ENCODE measurements around the gene PGM5.

PGM5 gene

GRCh38 chr9:68541568-68541967 lies 185.2 kb downstream of the PGM5 start:
- DNase-seq = no peak

- no peak for DNase-seq
Observed at GRCh38 chr9:68545033-68545705, 188.8 kb downstream of the PGM5 start.

- DNase-seq = no peak
Observed at GRCh38 chr9:68546596-68547390, 190.4 kb downstream of the PGM5 start.

DNA sequence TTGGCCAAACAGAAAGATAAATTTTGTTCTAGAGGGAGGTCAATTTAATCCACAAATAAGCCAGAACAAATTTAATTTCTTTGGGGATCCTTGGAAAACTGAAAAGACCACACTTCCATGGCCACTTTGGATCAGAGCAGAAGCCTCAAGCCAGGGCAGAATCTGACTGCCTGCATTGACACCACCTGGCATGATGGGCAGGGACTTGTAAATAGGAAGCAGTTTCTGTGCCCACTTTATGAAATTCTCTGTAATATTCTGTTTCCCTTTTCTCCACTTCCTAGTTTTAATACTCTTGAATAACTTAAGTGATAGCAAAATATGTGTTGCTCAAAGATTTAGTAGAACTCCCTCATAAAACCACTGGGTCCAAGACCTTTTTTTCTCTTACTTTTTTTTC lies 191.0 kb downstream of the PGM5 start:
- no peak for DNase-seq

- no peak for DNase-seq
Observed at GRCh38 chr9:68548241-68548640, 191.8 kb downstream of the PGM5 start.

GRCh38 chr9:68551191-68551590 lies 194.8 kb downstream of the PGM5 start:
- DNase-seq = no peak

DNA sequence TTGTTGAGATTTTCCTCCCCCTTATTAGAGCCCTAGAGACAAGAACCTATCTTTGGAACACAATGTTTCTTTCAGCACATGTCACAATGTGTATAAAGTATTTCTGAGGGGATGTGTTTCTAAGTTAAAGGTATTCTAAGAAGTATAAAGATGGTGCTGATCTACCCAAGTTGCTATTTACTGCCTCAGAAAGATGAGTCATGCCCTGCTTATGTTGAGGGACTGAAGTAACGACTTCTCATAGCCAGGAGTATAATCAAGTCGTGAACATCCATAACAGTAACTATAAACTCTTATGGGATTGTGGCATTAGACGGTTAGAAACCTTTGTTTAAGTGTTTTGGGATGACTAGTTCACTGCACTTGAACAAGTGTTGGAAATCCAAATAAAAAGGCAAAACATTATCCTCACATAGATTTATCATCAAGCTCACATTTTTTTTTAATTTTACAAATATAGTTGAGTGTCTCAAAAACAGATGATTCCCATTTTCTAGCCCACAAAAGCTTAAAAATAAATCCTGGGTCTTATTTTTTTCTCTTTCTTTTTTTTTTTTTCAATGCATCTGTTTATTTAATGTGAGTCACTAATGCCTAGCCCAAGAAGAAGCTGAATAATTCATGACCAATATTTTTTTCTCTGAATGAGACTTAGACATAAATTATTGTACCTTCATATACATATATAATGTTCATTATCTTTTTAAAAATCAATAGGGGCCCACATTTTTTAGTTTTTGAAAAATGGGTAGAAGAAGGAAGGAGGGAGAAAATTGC lies 196.5 kb downstream of the PGM5 start:
- no peak for DNase-seq

DNA sequence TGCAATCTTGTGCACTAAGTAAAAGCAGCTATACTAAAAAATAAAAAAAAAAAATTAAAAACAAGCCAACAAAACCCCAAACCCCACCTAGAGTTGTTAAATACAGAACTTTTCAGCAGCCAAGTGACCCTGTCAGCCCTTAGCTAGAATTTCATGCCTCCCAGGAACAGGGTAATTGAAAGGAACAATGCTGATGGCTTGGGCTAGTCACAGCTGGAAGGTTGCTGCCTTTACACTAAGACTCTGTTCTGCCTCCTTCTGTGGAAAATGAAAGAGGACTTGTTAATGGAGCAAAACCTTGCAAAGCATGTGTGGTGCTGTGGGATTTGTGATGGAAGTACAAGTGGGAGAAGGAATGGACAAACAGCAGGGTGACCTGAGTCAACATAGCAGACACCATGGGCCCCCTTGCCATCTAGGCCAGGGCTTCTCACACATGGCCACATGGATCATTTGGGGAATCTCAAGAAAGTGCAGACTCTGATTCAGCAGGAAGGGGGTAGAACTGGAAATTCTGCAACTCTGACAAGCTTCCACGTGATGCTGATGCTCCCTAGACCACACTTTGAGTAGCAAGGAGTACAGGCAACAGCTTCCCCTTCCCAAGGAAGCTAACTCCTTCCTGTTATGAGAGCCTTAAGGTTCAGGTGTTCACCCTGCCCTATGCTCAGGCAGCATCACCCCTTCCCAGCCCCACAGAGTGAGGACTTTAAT lies 199.2 kb downstream of the PGM5 start:
- no peak for DNase-seq

GRCh38 chr9:68558545-68558944 lies 202.1 kb downstream of the PGM5 start:
- no peak for DNase-seq

DNA sequence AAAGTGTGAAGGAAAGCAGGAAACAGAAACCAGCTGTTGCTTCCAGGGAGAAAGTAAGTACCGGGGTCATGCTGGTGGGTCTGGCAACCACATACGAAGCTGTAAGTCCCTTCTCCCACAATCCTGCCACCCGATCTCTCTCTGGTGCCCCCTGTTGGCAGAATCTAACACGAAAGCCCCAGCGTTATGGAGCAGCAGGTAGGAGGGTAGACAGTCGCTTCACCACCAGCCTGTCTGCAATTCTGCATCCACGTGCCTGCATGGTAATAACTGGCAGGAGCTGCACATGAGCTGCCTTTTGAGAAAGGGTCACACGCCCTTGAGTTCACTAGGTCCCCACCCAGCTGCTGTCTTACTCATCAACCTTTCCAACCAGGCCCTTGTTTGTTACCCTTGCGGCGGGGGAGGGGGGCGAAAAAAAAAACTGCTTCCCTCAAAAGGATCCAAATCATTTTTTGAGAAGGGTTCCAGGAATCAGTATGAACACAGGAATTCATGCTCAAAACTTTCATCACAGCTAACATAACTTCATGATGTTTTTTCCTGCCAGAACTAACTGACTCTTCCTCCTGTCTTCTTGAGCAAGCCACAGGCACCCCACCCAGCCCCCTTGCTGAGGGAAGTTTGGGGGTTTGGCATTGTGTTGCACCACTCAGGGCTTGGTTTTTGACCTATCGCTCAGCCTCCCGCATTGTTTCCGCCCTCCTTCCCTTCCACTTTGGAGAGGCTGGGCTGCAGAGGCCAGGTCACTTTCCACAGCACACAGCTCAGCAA lies 203.8 kb downstream of the PGM5 start:
- DNase-seq = no peak

DNA sequence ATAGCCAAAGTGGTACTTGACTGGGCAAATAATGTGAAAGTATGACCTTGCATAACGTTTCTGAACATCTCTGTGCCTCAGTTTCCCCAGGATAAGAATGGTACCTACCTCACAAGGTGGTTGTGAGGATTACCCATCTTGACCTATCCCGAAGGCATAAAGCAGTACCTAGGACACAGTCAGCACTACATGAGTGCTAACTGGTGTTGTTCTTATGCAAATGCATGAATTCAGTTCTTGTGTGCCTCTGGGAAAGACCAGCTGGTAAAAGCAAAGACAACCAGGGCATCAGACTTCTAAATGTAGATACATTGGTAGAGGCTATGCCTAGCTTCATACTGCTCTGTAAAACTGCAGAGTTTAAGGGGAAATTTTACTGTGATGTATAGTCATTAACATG lies 206.1 kb downstream of the PGM5 start:
- no peak for DNase-seq

- DNase-seq = no peak
Observed at GRCh38 chr9:68567565-68567964, 211.2 kb downstream of the PGM5 start.

DNA sequence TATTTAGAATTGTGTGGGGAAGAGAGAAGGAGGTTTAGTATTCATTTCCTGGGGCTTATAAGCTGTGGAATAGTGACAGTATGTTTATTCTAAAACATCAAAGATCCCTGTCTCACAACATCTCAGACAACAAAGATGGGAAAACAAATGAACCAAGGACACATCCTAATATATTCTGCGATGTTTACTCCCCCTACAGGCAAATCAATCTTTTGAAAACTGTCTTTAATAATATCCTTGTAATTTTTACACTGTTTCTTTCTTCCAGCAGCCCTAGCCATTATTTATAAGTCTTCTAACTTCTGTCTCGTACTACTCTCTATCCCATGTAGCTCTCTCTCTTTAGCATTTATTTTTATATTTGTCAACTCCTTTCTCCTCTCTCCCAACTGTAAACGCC lies 217.7 kb downstream of the PGM5 start:
- DNase-seq = no peak

- no peak for DNase-seq
Observed at GRCh38 chr9:68575817-68576216, 219.4 kb downstream of the PGM5 start.

DNA sequence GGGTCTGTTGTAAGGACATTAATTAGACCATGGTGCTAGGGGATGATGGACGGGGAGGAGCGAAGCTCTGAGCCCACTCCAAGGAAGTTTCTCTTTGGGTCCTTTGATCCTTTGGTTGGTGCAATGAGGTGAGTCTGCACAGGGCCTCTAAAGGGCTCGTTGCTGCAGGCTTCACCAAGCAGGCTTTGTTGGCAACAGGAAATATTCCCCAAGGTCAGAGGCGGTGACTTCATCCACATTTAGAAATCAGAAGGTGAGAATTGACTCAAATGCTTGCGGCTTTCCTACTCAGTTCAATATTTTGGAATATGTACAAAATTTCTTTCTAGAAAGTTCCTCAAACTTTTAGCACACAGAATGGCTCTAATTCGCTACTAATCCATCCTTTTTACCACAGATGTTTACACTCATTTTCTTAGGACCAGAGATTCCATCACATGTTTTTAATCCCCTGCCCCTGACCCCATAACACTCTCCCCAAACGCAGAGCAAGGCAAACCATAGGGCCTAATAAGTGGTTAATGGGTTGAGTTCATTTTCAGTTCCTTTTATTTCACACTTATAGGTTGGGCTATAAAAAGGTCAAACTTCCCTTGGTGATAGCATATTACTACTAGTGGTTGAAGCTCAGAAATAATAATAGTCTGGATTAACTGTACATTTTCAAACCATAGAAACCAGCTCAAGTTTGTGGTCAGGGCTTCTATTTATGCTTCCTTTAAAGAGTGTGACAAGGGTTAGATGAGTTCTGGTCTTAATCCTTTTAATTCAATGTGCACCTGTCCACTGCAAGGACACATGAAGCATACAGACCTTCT lies 221.6 kb downstream of the PGM5 start:
- no peak for DNase-seq
